GM12801 (cell line): ENCODE measurements around the gene BEX3.

ENCODE experiments used
- CTCF ChIP-seq: IDR thresholded peaks from one replicate; pipeline ENCODE4 v1.5.1; 2011; ENCODE audit warnings: control low read depth; ENCODE audit not compliant: insufficient read length; ENCODE audit errors: extremely low read depth

BEX3 gene

GRCh38 chrX:103376118-103376978 is at the start of gene BEX3:
Gene BEX3, plus strand, starts transcription at chrX:103376538. Its CDS starts 984 bp downstream, at chrX:103377522.
- TF ChIP-seq CTCF: no peak

GRCh38 chrX:103329991-103330390 is 46.3 kb upstream of the BEX3 start, which contains the start of gene TCEAL7:
Gene TCEAL7, plus strand, starts transcription at chrX:103330239. Its CDS starts 1,165 bp downstream, at chrX:103331404.
- TF ChIP-seq CTCF: no peak

- TF ChIP-seq CTCF: no peak
Observed at GRCh38 chrX:103330681-103331288, 45.6 kb upstream of the BEX3 start.

GRCh38 chrX:103338663-103339062 is 37.7 kb upstream of the BEX3 start:
- no peak for TF ChIP-seq CTCF

- TF ChIP-seq CTCF: no peak
Observed at GRCh38 chrX:103343105-103343504, 33.2 kb upstream of the BEX3 start.

GRCh38 chrX:103344606-103345005 is 31.7 kb upstream of the BEX3 start:
- TF ChIP-seq CTCF: no peak

- no peak for TF ChIP-seq CTCF
Observed at GRCh38 chrX:103347682-103348397, 28.5 kb upstream of the BEX3 start.
